GM23338 (cell line): ENCODE data around the gene PRM3. TPM values are rescaled to one million over a fixed set of nuclear protein-coding genes. Genes with fewer than 3 reads are reported as not detected.

Experiments used
- ATAC-seq: fragments of 200-7000 bp; cut with Tn5 transposase; 3 replicates; pipeline ENCODE4 v1.9.1; 2020
- DNase-seq: peaks from one replicate; pipeline ENCODE4 v3.0.0-alpha.2; 2015; ENCODE audit warnings: low spot score
- H2AFZ ChIP-seq: fragments of 200-600 bp; sonication (generic); 2 replicates; pipeline ENCODE4 v1.8.0; 2016; ENCODE audit warnings: antibody characterized with exemption, mild to moderate bottlenecking, moderate library complexity
- H3F3A ChIP-seq: fragments of 200-600 bp; sonication (generic); replicated peaks from 2 replicates; pipeline ENCODE4 v1.8.0; 2017; ENCODE audit warnings: antibody characterized with exemption, mixed run types, low read depth
- H3K27ac ChIP-seq: fragments of 200-600 bp; sonication (generic); 2 replicates; pipeline ENCODE4 v1.6.1; 2016; ENCODE audit warnings: low read depth
- H3K27me3 ChIP-seq: fragments of 200-600 bp; sonication (generic); 2 replicates; pipeline ENCODE4 v1.8.0; 2016; ENCODE audit warnings: mild to moderate bottlenecking, mixed run types, moderate library complexity; ENCODE audit not compliant: insufficient read depth
- H3K36me3 ChIP-seq: fragments of 200-600 bp; sonication (generic); 2 replicates; pipeline ENCODE4 v1.8.0; 2016; ENCODE audit warnings: mild to moderate bottlenecking; ENCODE audit not compliant: insufficient read depth
- H3K4me1 ChIP-seq: fragments of 200-600 bp; sonication (generic); 2 replicates; pipeline ENCODE4 v1.8.0; 2016; ENCODE audit warnings: mild to moderate bottlenecking, moderate library complexity; ENCODE audit not compliant: insufficient read depth
- H3K4me2 ChIP-seq: fragments of 200-600 bp; sonication (generic); 2 replicates; pipeline ENCODE4 v1.7.1; 2017; ENCODE audit warnings: mixed run types
- H3K4me3 ChIP-seq: fragments of 200-600 bp; sonication (generic); 2 replicates; pipeline ENCODE4 v1.6.1; 2016; ENCODE audit warnings: mixed run types
- H3K79me2 ChIP-seq: fragments of 200-600 bp; sonication (generic); replicated peaks from 2 replicates; pipeline ENCODE4 v1.8.0; 2017; ENCODE audit warnings: mild to moderate bottlenecking; ENCODE audit not compliant: insufficient read depth
- H3K9me2 ChIP-seq: fragments of 200-600 bp; sonication (generic); 2 replicates; pipeline ENCODE4 v1.8.0; 2017; ENCODE audit not compliant: insufficient read depth
- H4K20me1 ChIP-seq: fragments of 200-600 bp; sonication (generic); replicated peaks from 2 replicates; pipeline ENCODE4 v1.8.0; 2017; ENCODE audit warnings: mild to moderate bottlenecking; ENCODE audit not compliant: insufficient read depth
- H3K27ac Mint-ChIP-seq: 2 replicates; pipeline ENCODE4 v1.8.0; 2020; ENCODE audit warnings: inconsistent platforms, mild to moderate bottlenecking, moderate library complexity, mixed read lengths
- H3K27me3 Mint-ChIP-seq: 3 replicates; pipeline ENCODE4 v1.8.0; 2022; ENCODE audit warnings: low read depth, mild to moderate bottlenecking, moderate library complexity, mixed read lengths, inconsistent platforms; ENCODE audit not compliant: insufficient read depth, poor library complexity
- H3K36me3 Mint-ChIP-seq: 3 replicates; pipeline ENCODE4 v1.8.0; 2021; ENCODE audit warnings: low read depth, mild to moderate bottlenecking, inconsistent platforms, moderate library complexity, mixed read lengths
- H3K4me1 Mint-ChIP-seq: 3 replicates; pipeline ENCODE4 v1.8.0; 2020; ENCODE audit warnings: mild to moderate bottlenecking, inconsistent platforms, mixed read lengths
- H3K4me3 Mint-ChIP-seq: 3 replicates; pipeline ENCODE4 v1.8.0; 2021; ENCODE audit warnings: moderate library complexity, mild to moderate bottlenecking, inconsistent platforms, mixed read lengths
- H3K9me3 Mint-ChIP-seq: 3 replicates; pipeline ENCODE4 v1.8.0; 2020; ENCODE audit warnings: moderate library complexity, mild to moderate bottlenecking, inconsistent platforms, mixed read lengths
- CREB1 ChIP-seq: fragments of 250-450 bp; sonication (Bioruptor Pico); IDR thresholded peaks from 2 replicates; pipeline ENCODE4 v1.5.0; 2020; ENCODE audit warnings: low read depth, mild to moderate bottlenecking, moderate library complexity
- EZH2 ChIP-seq: fragments of 200-600 bp; sonication (generic); IDR thresholded peaks from one replicate; pipeline ENCODE4 v1.8.0; 2017; ENCODE audit warnings: antibody characterized with exemption, mild to moderate bottlenecking, low read depth; ENCODE audit not compliant: unreplicated experiment
- EZH2phosphoT487 ChIP-seq: fragments of 200-600 bp; sonication (generic); IDR thresholded peaks from one replicate; pipeline ENCODE4 v1.8.1; 2018; ENCODE audit warnings: antibody characterized with exemption; ENCODE audit not compliant: unreplicated experiment
- JUNB ChIP-seq: IDR thresholded peaks from one replicate; pipeline ENCODE4 v1.6.1; 2016; ENCODE audit warnings: antibody characterized with exemption; ENCODE audit not compliant: unreplicated experiment
- NANOG ChIP-seq: IDR thresholded peaks from 2 replicates; pipeline ENCODE4 v1.6.1; 2016; ENCODE audit warnings: antibody characterized with exemption, borderline replicate concordance
- POLR2AphosphoS5 ChIP-seq: IDR thresholded peaks from 2 replicates; pipeline ENCODE4 v1.6.1; 2016; ENCODE audit warnings: antibody characterized with exemption, low read depth
- STAT1 ChIP-seq: IDR thresholded peaks from one replicate; pipeline ENCODE4 v1.6.1; 2016; ENCODE audit warnings: antibody characterized with exemption; ENCODE audit not compliant: unreplicated experiment
- ZNF114 ChIP-seq: fragments of 250-450 bp; sonication (Bioruptor Pico); IDR thresholded peaks from 2 replicates; pipeline ENCODE4 v1.5.0; 2020; ENCODE audit warnings: mild to moderate bottlenecking, moderate library complexity
- ZNF331 ChIP-seq: fragments of 250-450 bp; sonication (Bioruptor Pico); IDR thresholded peaks from 2 replicates; pipeline ENCODE4 v1.5.0; 2020; ENCODE audit warnings: low read depth, mild to moderate bottlenecking, moderate library complexity
- polyA plus RNA-seq: library from polyadenylated mRNA; unstranded; fragments of >200 nt; fragmentation: Nextera tagmentation; extraction: Ambion mirVana; gene quantifications from 2 replicates; pipeline ENCODE4 v1.2.1, GENCODE V29; 2016
- total RNA-seq: library from RNA; depleted of rRNA; stranded (reverse); fragments of >200 nt; shearing (Covaris generic); gene quantifications from 2 replicates; pipeline ENCODE4 v1.2.3, GENCODE V29; 2014
- TF ChIP-seq, protein P1 (sequence below): fragments of 250-450 bp; sonication (Bioruptor Pico); IDR thresholded peaks from 2 replicates; pipeline ENCODE4 v1.5.0; 2020; ENCODE audit warnings: mild to moderate bottlenecking, moderate library complexity
- TF ChIP-seq, protein P2 (sequence below): IDR thresholded peaks from 2 replicates; pipeline ENCODE4 v1.6.1; 2016; ENCODE audit warnings: antibody characterized with exemption
- TF ChIP-seq, protein P3 (sequence below), 2 experiments: fragments of 200-600 bp in 1 of 2; sonication (generic) in 1 of 2; conservative IDR thresholded peaks; 2 replicates each; pipeline versions ENCODE4 v1.5.1 to v1.6.1; 2016 to 2017; ENCODE audit warnings: antibody characterized with exemption in 2 of 2, low read depth in 2 of 2, mild to moderate bottlenecking in 2 of 2, moderate library complexity in 1 of 2
- TF ChIP-seq, protein P4 (sequence below): IDR thresholded peaks from one replicate; pipeline ENCODE4 v1.6.1; 2018; ENCODE audit warnings: antibody characterized with exemption; ENCODE audit not compliant: unreplicated experiment

The PRM3 gene
- total and polyA plus RNA-seq, 2 experiments from 2014 or later, result not detected

DNA sequence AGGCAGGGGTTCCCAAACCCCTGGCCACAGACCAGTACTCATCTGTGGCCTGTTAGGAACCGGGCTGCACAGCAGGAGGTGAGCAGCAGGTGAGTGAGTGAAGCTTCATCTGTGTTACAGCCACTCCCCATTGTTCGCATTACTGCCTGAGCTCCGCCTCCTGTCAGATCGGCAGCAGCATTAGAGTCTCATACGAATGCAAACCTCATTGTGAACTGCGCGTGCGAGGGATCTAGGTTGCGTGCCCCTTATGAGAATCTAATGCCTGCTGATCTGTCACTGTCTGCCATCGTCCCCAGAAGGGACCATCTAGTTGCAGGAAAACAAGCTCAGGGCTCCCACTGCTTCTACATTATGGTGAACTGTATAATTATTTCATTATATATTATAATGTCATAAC, 46.7 kb upstream of the PRM3 start:
- H3K4me3 Mint-ChIP-seq, result no peak overlapping the region
- H3K36me3 ChIP-seq, result no peaks in the 10 kb centered on the region
- peaks cover 8% of the 10 kb centered on the region; the same call in 1 of the 2 replicates for H3K79me2 ChIP-seq
- no peak overlapping the region for H3K27ac Mint-ChIP-seq
- no peaks in the 10 kb centered on the region for H3K9me2 ChIP-seq
- no peaks in the 10 kb centered on the region for H3K9me3 Mint-ChIP-seq
- H2AFZ ChIP-seq, result no peak overlapping the region
- peaks cover 29% of the 10 kb centered on the region for H3K4me1 ChIP-seq
- no peak for ATAC-seq
- peaks cover 16% of the 10 kb centered on the region for H3K36me3 Mint-ChIP-seq
- H4K20me1 ChIP-seq, result no peaks in the 10 kb centered on the region
- no peak overlapping the region for H3K27ac ChIP-seq
- H3K27me3 ChIP-seq, result no peaks in the 10 kb centered on the region
- H3K27me3 Mint-ChIP-seq, result peaks cover 23% of the 10 kb centered on the region
- H3K4me3 ChIP-seq, result no peak overlapping the region
- TF ChIP-seq STAT1 (no peak), EZH2phosphoT487 (no peak), JUNB (no peak), NANOG (no peak), ZNF114 (CRISPR knock-in tag) (no peak), POLR2AphosphoS5 (no peak), ZNF331 (CRISPR knock-in tag) (no peak), CREB1 (CRISPR knock-in tag) (no peak), EZH2 (no peak)
- TF ChIP-seq, protein P1, sequence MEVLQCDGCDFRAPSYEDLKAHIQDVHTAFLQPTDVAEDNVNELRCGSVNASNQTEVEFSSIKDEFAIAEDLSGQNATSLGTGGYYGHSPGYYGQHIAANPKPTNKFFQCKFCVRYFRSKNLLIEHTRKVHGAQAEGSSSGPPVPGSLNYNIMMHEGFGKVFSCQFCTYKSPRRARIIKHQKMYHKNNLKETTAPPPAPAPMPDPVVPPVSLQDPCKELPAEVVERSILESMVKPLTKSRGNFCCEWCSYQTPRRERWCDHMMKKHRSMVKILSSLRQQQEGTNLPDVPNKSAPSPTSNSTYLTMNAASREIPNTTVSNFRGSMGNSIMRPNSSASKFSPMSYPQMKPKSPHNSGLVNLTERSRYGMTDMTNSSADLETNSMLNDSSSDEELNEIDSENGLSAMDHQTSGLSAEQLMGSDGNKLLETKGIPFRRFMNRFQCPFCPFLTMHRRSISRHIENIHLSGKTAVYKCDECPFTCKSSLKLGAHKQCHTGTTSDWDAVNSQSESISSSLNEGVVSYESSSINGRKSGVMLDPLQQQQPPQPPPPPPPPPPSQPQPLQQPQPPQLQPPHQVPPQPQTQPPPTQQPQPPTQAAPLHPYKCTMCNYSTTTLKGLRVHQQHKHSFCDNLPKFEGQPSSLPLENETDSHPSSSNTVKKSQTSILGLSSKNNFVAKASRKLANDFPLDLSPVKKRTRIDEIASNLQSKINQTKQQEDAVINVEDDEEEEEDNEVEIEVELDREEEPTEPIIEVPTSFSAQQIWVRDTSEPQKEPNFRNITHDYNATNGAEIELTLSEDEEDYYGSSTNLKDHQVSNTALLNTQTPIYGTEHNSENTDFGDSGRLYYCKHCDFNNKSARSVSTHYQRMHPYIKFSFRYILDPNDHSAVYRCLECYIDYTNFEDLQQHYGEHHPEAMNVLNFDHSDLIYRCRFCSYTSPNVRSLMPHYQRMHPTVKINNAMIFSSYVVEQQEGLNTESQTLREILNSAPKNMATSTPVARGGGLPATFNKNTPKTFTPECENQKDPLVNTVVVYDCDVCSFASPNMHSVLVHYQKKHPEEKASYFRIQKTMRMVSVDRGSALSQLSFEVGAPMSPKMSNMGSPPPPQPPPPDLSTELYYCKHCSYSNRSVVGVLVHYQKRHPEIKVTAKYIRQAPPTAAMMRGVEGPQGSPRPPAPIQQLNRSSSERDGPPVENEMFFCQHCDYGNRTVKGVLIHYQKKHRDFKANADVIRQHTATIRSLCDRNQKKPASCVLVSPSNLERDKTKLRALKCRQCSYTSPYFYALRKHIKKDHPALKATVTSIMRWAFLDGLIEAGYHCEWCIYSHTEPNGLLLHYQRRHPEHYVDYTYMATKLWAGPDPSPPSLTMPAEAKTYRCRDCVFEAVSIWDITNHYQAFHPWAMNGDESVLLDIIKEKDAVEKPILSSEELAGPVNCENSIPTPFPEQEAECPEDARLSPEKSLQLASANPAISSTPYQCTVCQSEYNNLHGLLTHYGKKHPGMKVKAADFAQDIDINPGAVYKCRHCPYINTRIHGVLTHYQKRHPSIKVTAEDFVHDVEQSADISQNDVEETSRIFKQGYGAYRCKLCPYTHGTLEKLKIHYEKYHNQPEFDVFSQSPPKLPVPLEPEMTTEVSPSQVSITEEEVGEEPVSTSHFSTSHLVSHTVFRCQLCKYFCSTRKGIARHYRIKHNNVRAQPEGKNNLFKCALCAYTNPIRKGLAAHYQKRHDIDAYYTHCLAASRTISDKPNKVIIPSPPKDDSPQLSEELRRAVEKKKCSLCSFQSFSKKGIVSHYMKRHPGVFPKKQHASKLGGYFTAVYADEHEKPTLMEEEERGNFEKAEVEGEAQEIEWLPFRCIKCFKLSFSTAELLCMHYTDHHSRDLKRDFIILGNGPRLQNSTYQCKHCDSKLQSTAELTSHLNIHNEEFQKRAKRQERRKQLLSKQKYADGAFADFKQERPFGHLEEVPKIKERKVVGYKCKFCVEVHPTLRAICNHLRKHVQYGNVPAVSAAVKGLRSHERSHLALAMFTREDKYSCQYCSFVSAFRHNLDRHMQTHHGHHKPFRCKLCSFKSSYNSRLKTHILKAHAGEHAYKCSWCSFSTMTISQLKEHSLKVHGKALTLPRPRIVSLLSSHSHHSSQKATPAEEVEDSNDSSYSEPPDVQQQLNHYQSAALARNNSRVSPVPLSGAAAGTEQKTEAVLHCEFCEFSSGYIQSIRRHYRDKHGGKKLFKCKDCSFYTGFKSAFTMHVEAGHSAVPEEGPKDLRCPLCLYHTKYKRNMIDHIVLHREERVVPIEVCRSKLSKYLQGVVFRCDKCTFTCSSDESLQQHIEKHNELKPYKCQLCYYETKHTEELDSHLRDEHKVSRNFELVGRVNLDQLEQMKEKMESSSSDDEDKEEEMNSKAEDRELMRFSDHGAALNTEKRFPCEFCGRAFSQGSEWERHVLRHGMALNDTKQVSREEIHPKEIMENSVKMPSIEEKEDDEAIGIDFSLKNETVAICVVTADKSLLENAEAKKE (CRISPR knock-in tag), result no peak
- TF ChIP-seq, protein P2, sequence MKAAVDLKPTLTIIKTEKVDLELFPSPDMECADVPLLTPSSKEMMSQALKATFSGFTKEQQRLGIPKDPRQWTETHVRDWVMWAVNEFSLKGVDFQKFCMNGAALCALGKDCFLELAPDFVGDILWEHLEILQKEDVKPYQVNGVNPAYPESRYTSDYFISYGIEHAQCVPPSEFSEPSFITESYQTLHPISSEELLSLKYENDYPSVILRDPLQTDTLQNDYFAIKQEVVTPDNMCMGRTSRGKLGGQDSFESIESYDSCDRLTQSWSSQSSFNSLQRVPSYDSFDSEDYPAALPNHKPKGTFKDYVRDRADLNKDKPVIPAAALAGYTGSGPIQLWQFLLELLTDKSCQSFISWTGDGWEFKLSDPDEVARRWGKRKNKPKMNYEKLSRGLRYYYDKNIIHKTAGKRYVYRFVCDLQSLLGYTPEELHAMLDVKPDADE, result no peak
- TF ChIP-seq, protein P3, sequence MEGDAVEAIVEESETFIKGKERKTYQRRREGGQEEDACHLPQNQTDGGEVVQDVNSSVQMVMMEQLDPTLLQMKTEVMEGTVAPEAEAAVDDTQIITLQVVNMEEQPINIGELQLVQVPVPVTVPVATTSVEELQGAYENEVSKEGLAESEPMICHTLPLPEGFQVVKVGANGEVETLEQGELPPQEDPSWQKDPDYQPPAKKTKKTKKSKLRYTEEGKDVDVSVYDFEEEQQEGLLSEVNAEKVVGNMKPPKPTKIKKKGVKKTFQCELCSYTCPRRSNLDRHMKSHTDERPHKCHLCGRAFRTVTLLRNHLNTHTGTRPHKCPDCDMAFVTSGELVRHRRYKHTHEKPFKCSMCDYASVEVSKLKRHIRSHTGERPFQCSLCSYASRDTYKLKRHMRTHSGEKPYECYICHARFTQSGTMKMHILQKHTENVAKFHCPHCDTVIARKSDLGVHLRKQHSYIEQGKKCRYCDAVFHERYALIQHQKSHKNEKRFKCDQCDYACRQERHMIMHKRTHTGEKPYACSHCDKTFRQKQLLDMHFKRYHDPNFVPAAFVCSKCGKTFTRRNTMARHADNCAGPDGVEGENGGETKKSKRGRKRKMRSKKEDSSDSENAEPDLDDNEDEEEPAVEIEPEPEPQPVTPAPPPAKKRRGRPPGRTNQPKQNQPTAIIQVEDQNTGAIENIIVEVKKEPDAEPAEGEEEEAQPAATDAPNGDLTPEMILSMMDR (conservative IDR thresholded peaks at IDR 0.05; ENCODE audit: low read depth in 2 of 2), result no peak
- TF ChIP-seq, protein P4, sequence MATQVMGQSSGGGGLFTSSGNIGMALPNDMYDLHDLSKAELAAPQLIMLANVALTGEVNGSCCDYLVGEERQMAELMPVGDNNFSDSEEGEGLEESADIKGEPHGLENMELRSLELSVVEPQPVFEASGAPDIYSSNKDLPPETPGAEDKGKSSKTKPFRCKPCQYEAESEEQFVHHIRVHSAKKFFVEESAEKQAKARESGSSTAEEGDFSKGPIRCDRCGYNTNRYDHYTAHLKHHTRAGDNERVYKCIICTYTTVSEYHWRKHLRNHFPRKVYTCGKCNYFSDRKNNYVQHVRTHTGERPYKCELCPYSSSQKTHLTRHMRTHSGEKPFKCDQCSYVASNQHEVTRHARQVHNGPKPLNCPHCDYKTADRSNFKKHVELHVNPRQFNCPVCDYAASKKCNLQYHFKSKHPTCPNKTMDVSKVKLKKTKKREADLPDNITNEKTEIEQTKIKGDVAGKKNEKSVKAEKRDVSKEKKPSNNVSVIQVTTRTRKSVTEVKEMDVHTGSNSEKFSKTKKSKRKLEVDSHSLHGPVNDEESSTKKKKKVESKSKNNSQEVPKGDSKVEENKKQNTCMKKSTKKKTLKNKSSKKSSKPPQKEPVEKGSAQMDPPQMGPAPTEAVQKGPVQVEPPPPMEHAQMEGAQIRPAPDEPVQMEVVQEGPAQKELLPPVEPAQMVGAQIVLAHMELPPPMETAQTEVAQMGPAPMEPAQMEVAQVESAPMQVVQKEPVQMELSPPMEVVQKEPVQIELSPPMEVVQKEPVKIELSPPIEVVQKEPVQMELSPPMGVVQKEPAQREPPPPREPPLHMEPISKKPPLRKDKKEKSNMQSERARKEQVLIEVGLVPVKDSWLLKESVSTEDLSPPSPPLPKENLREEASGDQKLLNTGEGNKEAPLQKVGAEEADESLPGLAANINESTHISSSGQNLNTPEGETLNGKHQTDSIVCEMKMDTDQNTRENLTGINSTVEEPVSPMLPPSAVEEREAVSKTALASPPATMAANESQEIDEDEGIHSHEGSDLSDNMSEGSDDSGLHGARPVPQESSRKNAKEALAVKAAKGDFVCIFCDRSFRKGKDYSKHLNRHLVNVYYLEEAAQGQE, result no peak
- H3K4me2 ChIP-seq, result no peak overlapping the region
- peaks cover 27% of the 10 kb centered on the region for H3K4me1 Mint-ChIP-seq
- no peak for DNase-seq
- peaks cover 30% of the 10 kb centered on the region for H3F3A ChIP-seq
